ENCODE results near the gene COQ4.

The COQ4 gene

DNA sequence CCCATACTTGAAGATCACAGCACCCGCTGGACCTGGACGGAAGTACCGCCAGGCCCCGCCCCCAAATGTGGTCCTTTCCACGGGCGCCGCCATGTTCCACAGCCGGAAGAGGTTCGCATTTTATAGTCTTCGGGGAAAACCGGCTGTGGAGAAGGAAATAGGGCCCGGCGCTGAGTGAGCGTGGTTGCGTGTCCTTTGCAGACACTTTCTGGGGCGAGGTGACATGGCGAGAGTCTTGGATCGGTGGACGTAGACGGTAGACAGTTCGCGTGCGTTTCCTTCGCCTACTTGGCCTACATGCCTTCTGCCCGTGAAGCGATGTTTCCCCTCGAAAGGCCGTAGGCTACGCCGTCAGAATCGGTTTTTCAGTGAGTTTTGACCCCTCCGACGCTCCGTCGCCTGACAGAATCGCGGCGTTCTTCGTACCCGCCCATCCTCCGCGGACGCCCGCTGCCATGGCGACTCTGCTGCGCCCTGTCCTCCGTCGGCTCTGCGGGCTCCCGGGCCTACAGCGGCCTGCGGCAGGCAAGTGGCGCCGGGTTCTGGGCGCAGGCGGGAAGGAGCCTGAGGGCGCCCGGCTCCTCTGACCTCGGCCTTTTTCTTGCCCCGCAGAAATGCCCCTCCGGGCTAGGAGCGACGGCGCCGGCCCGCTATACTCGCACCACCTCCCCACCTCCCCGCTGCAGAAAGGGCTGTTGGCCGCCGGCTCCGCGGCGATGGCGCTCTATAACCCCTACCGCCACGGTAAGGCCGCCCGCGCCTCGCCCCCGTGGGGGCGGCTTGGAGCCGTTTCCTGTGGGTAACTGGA is at the start of gene COQ4, which contains the start of gene TRUB2:
Gene COQ4, plus strand, starts transcription at position 436 of the 808 bp plus-strand sequence. Its CDS starts 20 bp downstream, at position 456.
Gene TRUB2, minus strand, starts transcription at position 44 of the 808 bp plus-strand sequence. Its CDS starts 39 bp downstream, at position 5.
- DNase-seq (ENCODE audit: low read depth) = peak; percentile 95

DNA sequence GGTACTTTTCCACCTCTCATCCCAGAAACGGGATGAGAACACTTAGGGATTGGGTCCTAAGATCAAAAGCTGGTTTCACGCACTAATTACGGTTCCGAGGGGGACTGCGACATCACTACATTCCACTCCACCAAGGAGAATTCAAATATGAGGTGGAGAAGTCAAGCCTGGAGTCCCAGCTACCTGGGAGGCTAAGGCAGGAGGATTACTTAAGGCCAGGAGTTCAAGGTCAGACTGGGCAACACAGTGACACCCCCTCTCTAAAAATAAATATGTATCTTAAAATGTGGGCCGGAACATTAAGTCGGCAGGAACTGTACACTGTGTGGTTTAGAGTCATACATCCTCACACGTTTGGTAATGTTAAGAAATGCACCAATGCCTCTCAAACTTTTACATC is 48.4 kb upstream of the COQ4 start:
- no peak for DNase-seq (ENCODE audit: low read depth)

DNA sequence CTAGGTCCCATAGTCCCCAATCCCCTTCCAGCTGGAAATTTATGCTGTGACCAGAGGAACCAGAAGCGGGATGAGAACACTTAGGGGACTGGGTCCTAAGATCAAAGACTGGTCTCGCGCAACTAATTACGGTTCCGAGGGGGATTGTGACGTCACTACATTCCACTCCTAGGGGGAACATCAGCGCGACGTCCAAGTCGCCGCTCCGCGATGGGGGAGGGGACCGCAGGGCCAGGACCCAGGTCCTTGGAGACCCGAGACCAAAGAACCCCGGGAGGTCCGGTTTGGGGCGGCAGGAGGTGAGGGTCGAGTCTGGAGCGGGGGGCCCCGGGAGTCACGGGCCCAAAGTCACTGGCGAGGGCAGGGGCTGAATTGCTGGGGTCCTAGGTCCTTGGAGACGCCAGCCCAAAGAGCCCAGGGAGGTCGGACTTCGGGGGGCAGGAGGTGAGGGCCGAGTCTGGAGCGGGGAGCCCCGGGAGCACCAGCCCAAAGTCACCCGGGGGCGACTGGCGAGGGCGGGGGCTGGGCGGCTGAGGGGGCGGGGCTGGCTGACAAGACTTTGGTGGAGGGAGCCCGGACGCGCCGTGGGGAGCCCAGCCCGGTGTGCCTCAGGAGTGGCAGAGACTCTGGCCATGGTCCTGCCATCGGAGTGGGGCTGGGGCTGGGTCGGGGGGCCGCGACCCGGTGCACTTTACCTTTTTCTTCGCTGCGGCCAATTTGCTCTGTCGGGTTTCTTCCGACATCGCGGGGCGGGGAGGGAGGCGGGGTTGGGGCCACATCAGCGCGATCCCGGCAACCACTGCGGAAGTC is 47.2 kb upstream of the COQ4 start, which contains the start of gene GOLGA2:
Gene GOLGA2, minus strand, starts transcription at position 810 of the 810 bp plus-strand sequence. Its CDS starts 31 bp downstream, at position 779.
- DNase-seq (ENCODE audit: low read depth) = peak; percentile 57

DNA sequence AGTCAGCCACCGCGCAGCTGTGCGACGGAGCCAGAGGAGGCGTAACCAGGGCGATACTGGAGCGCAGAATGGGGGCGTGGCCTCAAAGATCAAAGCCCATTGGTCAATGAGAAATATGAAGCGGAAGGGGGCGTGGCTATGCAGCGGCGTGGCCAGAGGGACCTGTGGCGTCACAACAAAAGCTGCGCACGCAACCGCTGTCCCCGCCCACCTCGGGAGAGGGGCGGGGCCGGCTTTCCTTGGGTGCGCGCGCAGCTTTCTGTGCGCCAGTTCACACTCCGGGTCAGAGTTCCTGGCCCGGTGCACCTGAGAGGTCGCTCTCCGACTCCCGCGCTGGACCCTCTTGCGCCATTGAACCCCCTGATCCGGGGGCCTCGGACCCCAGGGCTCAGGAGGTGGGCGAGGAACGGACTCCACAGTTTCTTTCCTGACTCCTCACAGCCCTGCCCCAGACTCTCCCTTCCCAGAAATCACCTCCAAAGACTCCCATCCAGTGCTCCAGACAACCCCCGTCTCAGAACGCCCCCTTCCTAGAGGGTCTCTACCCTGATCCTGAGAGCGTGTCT is 46.5 kb upstream of the COQ4 start, which contains the start of gene SWI5:
Gene SWI5, plus strand, starts transcription at position 269 of the 566 bp plus-strand sequence.
- peak; percentile 98 for DNase-seq (ENCODE audit: low read depth)

DNA sequence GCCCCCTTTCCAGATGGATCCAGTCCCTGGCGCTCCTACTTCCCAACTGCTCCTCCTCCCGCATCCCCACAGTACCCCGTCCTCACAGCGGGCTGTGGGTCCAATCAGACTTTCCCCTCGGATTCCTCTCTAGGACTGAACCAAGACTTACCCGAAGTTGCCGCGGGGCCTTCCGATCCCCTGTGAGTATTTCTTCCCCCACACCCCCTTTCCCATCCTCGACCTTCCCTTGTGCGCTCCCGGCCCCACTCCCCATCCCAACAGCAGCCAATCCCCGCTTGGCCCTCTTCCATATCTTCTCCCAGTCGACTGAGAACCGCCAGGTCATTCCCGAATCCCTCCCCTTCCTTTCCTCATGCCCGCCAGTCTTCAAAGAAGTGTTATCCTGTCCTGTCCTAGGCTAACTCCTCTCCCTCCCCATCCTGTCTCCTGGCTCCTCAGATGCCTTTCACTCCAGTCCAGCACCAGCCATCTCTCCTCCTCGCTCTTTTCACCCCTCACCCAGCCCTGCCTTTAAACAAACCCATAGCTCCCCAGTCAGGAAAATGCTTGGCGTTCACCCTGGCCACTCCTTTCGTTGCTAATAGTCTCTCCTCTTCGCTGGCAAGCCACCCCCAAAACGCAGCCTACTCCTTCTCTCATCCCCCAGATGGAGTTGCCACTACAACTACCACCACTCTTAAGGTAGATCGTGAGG is 45.9 kb upstream of the COQ4 start:
- peak; percentile 29 for DNase-seq (ENCODE audit: low read depth)

DNA sequence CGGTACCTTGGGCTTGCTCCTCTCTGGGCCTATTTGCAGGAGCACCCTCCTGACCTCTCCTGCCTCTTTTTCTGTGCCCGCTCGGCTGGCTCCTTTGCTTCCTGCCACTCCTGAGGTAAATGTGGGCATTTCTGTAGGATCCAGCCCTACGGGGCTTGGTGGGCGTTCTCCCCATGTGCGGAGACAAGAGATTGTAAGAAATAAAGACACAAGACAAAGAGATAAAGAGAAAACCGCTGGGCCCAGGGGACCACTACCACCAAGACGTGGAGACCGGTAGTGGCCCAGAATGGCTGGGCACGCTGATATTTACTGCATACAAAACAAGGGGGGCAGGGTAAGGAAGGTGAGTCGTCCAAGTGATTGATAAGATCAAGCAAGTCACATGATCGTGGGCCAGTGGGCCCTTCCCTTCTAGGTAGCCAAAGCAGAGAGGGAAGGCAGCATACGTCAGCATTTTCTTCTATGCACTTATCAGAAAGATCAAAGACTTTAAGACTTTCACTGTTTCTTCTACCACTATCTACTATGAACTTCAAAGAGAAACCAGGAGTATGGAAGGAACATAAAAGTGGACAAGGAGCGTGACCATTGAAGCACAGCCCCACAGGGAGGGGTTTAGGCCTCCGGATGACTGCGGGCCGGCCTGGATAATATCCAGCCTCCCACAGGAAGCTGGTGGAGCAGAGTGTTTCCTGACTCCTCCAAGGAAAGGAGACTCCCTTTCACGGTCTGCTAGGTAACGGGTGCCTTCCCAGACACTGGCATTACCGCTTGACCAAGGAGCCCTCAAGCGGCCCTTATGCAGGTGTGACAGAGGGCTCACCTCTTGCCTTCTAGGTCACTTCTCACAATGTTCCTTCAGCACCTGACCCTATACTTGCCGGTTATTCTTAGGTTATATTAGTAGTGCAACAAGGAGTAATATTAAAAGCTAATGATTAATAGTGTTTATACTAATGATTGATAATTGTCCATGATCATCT is 43.3 kb upstream of the COQ4 start:
- peak; percentile 37 for DNase-seq (ENCODE audit: low read depth)

DNA sequence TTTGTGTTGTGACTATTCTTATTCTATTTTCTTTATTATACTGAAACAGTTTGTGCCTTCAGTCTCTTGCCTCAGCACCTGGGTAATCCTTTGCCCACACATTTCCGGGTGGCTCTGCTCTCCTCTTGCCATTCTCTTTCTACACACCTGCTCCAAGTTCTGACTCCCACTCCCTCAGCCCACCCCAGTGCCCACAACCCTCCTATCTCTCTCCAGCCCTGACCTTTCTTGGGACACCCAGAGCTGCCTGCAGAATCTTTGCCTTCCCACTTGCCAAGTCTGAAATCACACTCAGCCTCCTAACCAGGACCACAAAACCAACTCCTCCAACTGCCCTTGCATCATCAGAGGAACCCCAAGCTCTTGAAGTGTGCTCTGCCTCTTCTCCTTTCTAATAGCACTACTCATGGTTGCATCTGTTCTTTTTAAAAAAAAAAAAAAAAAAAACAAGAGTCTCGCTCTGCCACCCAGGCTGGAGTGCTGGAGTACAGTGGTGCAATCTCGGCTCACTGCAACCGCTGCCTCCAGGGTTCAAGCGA is 42.5 kb upstream of the COQ4 start:
- peak; percentile 19 for DNase-seq (ENCODE audit: low read depth)

DNA sequence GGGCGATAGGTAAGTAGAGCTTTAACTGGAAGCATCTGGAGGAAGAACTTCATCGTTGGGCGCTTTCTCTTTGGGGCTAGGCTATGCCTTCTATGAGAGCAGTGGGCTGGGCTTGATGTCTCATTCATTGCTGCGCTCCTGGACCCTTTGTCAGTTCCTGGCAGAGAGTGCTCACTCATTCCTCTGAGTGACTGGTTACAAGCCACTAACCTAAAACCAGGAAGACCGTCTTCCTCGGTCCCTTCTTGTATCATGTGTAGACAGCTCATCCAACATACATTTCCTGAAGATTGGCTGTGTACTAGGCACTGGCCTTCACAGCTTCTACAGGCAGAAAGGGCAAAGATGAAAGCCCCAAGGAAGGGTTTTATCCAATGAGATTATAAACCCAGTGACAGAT is 40.1 kb upstream of the COQ4 start:
- peak; percentile 82 for DNase-seq (ENCODE audit: low read depth)

DNA sequence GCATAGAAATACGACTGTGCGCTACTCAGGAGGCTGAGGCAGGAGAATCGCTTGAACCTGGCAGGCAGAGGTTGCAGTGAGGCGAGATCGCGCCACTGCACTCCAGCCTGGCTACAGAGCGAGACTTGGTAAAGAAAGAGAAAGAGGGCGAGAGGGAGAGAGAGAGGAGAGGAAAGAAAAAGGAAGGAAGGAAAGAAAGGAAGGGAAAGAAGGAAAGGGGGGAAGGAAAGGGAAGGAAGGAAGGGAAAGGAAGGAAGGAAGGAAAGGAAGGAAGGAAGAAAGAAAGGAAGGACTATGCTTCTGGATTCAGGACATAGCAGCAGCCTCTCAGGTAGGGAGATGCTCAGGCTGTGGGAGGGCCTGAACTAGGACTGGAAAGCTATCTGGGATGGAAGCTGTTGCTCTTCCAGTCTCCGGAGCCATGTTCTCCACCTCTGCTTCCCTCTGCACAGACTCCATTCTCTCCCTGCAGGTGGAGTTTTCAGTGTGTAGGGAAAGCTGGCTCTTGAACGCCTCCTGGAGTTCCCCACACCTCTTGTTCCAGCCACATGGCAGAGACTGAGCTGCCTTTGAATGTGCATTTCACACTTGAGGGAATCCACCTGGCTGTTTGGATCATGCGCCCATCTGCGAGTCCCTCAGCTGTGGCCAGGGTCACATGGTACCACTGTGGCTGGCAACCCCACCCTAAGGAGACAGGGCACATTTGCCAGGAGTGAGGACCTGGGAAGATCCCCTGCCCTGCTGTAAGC is 37.4 kb upstream of the COQ4 start:
- no peak for DNase-seq (ENCODE audit: low read depth)

DNA sequence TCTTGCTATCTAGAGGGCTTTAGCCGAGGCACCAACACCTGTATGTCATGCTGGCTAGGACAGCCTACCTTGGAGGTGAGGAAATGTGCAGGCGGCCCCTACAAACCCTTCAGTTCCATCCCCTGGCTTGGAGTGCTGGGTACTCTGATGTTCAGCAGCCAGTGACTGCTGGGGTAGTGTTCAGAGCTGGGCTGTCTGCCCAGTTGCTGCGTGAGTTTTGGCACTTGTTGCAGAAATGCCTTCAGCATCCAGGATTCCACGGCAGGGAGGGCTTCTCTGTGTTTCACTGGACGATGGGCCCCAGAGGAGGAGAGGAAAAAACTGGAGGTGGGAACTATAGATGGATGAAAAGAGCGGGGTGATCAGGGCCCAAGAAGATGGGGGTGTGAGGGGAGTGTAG is 36.2 kb upstream of the COQ4 start:
- peak; percentile 61 for DNase-seq (ENCODE audit: low read depth)

DNA sequence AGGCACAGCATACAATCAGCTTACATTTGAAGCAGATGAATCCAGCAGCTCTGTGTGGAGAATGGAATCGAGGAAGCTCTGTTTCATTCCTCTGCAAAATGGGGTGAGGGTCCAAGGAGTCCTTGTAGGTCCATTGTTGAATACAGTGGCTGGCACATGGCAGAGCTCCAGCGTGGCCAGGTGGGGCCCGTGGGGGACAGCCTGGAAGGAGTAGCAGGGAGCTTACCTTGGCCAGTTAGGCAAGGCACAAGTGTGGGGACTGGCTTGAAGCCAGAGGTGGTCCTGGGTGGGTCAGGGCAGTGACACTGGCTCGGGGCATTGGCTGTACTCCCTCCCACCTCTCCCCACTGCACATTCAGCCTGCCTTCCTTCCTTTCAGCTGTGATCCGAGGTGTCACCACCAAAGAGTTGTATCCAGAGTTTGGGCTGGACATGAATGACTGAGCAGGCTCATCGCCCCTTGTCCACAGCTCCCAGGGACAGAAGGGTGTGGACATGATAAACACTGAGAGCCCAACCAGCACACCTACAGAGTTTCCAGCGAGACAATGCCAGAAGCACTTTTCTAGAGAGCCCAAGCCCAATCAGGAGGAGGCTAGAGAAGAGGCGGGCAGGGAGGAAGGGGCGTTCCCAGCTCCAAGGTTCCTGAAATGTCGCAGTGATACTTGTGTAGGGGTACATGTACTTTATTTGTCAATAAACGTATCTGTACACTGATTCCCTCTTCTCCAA is 34.2 kb upstream of the COQ4 start:
- DNase-seq (ENCODE audit: low read depth) = no peak

DNA sequence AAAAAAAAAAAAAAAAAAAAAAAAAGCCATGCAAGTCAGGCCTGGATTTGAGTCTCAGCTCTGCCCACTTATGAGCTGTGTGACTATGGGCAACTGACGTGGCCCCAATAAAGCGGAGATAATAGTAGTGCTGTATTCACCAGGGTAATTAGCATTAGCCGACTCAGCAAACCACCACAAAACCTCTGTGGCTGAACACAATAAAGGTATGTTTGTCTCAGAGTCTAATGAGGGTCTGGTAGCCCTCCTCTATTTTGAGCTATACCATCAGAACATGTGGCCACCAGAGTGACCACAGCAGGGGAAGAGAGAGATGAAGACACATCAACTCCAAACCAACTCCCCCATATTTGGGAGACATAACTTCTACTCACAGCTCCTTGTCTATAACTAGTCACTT is 30.6 kb upstream of the COQ4 start:
- no peak for DNase-seq (ENCODE audit: low read depth)

DNA sequence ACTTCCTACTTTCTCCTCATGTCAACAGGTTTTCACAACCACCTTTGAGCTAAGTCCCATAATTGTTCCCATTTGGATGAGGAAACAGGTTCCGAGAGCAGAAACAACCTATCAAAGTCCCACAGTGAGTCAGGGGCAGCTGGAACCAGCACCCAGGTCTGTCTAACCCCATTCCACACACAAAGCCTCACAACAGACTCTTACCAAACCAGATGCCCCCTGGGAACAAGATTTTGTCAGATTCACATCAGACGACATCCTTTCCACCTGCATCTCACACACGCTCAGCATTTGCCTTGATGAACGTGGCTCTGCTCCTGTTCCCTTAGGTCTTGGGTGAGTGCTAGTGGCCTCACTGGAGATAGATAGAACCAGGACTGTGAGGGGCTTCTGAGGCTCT is 29.5 kb upstream of the COQ4 start:
- DNase-seq (ENCODE audit: low read depth) = no peak

DNA sequence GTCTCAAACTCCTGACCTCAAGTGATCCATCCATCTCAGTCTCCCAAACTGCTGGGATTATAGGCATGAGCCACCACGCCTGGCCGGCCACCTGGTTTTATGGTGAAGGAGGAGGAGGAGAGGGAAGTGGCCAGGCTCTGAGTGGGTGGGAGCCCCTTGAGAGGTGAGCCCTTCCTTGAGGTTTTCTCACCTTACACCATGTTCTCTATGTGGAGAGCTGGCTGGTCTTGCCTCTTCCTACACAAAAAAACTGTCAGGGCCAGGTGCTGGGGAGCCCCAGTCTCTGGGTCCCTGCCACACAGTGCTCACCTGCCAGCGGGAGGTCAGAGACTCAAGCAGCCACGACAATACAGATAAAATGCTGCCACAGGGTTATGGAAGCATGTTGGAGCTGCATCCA is 28.5 kb upstream of the COQ4 start:
- no peak for DNase-seq (ENCODE audit: low read depth)

DNA sequence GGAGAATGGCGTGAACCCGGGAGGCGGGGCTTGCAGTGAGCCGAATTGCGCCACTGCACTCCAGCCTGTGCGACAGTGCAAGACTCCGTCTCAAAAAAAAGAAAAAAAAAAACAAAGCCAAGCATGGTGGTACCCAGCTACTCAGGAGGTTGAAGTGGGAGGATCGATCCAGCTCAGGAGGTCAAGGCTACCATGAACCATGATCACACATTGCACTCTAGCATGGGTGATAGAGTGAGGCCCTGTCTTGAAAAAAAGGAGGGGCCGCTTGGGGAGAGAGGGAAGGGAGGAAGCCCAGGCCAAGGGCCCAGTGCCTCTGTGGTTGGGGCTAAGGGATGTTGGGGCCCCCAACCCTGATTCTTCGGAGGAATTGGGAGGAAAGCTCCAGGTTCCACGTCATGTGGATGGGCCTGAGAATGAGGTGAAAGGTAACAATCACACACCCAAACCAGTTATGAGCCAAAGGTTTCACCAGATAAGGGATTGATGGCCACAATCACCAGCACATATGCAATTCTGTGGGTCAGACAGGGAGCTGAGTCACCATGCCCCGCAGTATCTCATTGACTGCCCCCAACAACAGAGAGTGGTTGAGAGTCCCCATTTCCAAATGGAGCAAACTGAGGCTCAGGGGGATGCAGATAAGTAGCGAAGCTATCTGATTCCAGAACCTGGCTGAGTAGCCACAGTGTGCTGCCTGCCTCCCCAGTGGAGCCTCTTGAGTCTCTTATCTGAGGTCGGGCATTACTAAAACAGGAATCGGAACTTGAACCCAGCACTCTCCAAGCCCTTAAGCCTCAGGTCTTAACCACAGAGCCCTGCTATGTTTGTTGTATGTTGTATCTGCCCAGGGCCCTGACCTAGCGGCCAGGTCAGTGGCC is 26.1 kb upstream of the COQ4 start:
- DNase-seq (ENCODE audit: low read depth) = no peak

DNA sequence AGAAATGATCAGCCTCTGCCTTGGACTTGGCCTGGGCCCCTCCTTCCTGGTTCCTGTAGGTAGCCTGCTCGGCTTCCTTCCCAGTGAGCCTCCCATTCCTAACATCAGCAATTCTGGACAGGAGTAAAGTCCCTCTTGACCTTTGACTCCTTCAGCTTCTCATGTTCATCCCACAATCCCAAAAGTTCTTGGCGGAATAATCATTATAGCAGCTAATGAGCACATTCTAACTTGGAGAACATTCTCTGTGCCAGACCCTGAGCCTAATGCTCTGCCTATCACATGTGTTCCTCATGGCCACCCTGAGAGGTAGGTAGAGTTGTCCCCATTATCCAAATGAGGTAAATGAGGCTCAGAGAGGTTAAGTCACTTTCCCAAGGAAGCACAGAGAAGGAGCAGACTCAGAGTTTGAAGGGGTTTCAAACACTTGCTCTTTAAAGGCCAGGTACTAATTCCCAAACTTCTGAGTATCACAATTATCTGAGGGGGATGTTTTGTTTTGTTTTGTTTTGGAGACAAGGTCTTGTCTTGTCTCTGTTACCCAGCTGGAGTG is 25.3 kb upstream of the COQ4 start:
- DNase-seq (ENCODE audit: low read depth) = no peak
